WTC11 (cell line): Measurements from ENCODE around the gene CADM1.

Source experiments
- GABPB1 ChIP-seq: sonication (generic); formaldehyde crosslinking; IDR thresholded peaks from 2 replicates; pipeline ENCODE4 v1.8.1; 2023; ENCODE audit warnings: mild to moderate bottlenecking, missing genetic modification reagents
- MXD4 ChIP-seq: fragments of 250-450 bp; sonication (Bioruptor Pico); IDR thresholded peaks from 2 replicates; pipeline ENCODE4 v1.8.0; 2021; ENCODE audit warnings: mild to moderate bottlenecking, moderate library complexity, borderline replicate concordance
- MYBL2 ChIP-seq: sonication (generic); formaldehyde crosslinking; IDR thresholded peaks from 2 replicates; pipeline ENCODE4 v1.8.1; 2023; ENCODE audit warnings: mild to moderate bottlenecking, moderate library complexity, missing genetic modification reagents
- SP1 ChIP-seq: sonication (generic); formaldehyde crosslinking; conservative IDR thresholded peaks from 2 replicates; pipeline ENCODE4 v1.8.1; 2022; ENCODE audit warnings: missing genetic modification reagents
- TCF7 ChIP-seq: sonication (generic); formaldehyde crosslinking; IDR thresholded peaks from 2 replicates; pipeline ENCODE4 v1.8.0; 2022; ENCODE audit warnings: mild to moderate bottlenecking, low read depth, missing genetic modification reagents, moderate library complexity
- TF ChIP-seq, protein P1 (sequence below): fragments of 200-600 bp; IDR thresholded peaks from 2 replicates; pipeline ENCODE4 v1.8.0; 2022; ENCODE audit warnings: antibody characterized with exemption
- TF ChIP-seq, protein P2 (sequence below): sonication (generic); formaldehyde crosslinking; IDR thresholded peaks from 2 replicates; pipeline ENCODE4 v1.8.1; 2022; ENCODE audit warnings: low read depth, mild to moderate bottlenecking, moderate library complexity, missing genetic modification reagents, borderline replicate concordance
- TF ChIP-seq, protein P3 (sequence below): sonication (generic); formaldehyde crosslinking; IDR thresholded peaks from 2 replicates; pipeline ENCODE4 v1.8.1; 2023; ENCODE audit warnings: mild to moderate bottlenecking, missing genetic modification reagents, moderate library complexity
- TF ChIP-seq, protein P4 (sequence below): sonication (generic); formaldehyde crosslinking; IDR thresholded peaks from 2 replicates; pipeline ENCODE4 v1.8.1; 2022; ENCODE audit warnings: low read depth, missing genetic modification reagents, borderline replicate concordance
- TF ChIP-seq, protein P5 (sequence below): sonication (generic); formaldehyde crosslinking; IDR thresholded peaks from 2 replicates; pipeline ENCODE4 v1.8.0; 2022; ENCODE audit warnings: mild to moderate bottlenecking, missing genetic modification reagents
- TF ChIP-seq, protein P6 (sequence below): fragments of 250-450 bp; sonication (Bioruptor Pico); IDR thresholded peaks from 2 replicates; pipeline ENCODE4 v1.9.0; 2021; ENCODE audit warnings: mild to moderate bottlenecking, borderline replicate concordance
- TF ChIP-seq, protein P7 (sequence below): sonication (generic); formaldehyde crosslinking; IDR thresholded peaks from 2 replicates; pipeline ENCODE4 v1.8.1; 2023; ENCODE audit warnings: mild to moderate bottlenecking, missing genetic modification reagents

DNA sequence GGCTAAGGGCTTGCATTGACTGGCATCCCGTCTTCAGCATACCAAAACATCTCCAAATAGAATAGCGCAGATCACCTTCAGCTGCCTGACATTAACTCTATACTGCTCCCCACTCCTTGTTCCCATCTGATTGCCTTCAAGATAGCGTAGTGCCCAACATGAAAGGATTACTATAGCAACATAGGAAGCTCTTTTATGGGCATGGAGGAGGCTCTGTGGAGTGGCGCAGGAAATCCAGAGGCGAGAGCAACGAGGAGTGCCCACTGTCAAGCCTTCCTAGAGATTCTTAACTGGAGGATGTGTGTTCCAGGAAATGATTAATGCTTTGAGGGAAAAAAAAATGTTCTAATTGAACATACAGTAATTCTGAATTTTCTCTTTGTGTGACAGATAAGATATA lies 213.3 kb downstream of the CADM1 start:
- TF ChIP-seq MYBL2 (CRISPR knock-in tag), result no peak
- TF ChIP-seq TCF7, result no peak
- TF ChIP-seq, protein P1, sequence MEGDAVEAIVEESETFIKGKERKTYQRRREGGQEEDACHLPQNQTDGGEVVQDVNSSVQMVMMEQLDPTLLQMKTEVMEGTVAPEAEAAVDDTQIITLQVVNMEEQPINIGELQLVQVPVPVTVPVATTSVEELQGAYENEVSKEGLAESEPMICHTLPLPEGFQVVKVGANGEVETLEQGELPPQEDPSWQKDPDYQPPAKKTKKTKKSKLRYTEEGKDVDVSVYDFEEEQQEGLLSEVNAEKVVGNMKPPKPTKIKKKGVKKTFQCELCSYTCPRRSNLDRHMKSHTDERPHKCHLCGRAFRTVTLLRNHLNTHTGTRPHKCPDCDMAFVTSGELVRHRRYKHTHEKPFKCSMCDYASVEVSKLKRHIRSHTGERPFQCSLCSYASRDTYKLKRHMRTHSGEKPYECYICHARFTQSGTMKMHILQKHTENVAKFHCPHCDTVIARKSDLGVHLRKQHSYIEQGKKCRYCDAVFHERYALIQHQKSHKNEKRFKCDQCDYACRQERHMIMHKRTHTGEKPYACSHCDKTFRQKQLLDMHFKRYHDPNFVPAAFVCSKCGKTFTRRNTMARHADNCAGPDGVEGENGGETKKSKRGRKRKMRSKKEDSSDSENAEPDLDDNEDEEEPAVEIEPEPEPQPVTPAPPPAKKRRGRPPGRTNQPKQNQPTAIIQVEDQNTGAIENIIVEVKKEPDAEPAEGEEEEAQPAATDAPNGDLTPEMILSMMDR, result no peak
- TF ChIP-seq, protein P2, sequence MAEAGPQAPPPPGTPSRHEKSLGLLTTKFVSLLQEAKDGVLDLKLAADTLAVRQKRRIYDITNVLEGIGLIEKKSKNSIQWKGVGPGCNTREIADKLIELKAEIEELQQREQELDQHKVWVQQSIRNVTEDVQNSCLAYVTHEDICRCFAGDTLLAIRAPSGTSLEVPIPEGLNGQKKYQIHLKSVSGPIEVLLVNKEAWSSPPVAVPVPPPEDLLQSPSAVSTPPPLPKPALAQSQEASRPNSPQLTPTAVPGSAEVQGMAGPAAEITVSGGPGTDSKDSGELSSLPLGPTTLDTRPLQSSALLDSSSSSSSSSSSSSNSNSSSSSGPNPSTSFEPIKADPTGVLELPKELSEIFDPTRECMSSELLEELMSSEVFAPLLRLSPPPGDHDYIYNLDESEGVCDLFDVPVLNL (CRISPR knock-in tag), result no peak
- TF ChIP-seq, protein P3, sequence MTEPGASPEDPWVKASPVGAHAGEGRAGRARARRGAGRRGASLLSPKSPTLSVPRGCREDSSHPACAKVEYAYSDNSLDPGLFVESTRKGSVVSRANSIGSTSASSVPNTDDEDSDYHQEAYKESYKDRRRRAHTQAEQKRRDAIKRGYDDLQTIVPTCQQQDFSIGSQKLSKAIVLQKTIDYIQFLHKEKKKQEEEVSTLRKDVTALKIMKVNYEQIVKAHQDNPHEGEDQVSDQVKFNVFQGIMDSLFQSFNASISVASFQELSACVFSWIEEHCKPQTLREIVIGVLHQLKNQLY, result no peak
- TF ChIP-seq, protein P4, sequence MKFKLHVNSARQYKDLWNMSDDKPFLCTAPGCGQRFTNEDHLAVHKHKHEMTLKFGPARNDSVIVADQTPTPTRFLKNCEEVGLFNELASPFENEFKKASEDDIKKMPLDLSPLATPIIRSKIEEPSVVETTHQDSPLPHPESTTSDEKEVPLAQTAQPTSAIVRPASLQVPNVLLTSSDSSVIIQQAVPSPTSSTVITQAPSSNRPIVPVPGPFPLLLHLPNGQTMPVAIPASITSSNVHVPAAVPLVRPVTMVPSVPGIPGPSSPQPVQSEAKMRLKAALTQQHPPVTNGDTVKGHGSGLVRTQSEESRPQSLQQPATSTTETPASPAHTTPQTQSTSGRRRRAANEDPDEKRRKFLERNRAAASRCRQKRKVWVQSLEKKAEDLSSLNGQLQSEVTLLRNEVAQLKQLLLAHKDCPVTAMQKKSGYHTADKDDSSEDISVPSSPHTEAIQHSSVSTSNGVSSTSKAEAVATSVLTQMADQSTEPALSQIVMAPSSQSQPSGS, result no peak
- TF ChIP-seq, protein P5, sequence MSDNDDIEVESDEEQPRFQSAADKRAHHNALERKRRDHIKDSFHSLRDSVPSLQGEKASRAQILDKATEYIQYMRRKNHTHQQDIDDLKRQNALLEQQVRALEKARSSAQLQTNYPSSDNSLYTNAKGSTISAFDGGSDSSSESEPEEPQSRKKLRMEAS (CRISPR knock-in tag), result no peak
- no peak for TF ChIP-seq MXD4
- TF ChIP-seq, protein P6, sequence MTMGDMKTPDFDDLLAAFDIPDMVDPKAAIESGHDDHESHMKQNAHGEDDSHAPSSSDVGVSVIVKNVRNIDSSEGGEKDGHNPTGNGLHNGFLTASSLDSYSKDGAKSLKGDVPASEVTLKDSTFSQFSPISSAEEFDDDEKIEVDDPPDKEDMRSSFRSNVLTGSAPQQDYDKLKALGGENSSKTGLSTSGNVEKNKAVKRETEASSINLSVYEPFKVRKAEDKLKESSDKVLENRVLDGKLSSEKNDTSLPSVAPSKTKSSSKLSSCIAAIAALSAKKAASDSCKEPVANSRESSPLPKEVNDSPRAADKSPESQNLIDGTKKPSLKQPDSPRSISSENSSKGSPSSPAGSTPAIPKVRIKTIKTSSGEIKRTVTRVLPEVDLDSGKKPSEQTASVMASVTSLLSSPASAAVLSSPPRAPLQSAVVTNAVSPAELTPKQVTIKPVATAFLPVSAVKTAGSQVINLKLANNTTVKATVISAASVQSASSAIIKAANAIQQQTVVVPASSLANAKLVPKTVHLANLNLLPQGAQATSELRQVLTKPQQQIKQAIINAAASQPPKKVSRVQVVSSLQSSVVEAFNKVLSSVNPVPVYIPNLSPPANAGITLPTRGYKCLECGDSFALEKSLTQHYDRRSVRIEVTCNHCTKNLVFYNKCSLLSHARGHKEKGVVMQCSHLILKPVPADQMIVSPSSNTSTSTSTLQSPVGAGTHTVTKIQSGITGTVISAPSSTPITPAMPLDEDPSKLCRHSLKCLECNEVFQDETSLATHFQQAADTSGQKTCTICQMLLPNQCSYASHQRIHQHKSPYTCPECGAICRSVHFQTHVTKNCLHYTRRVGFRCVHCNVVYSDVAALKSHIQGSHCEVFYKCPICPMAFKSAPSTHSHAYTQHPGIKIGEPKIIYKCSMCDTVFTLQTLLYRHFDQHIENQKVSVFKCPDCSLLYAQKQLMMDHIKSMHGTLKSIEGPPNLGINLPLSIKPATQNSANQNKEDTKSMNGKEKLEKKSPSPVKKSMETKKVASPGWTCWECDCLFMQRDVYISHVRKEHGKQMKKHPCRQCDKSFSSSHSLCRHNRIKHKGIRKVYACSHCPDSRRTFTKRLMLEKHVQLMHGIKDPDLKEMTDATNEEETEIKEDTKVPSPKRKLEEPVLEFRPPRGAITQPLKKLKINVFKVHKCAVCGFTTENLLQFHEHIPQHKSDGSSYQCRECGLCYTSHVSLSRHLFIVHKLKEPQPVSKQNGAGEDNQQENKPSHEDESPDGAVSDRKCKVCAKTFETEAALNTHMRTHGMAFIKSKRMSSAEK (CRISPR knock-in tag), result no peak
- TF ChIP-seq SP1 (CRISPR knock-in tag), result no peak
- TF ChIP-seq, protein P7, sequence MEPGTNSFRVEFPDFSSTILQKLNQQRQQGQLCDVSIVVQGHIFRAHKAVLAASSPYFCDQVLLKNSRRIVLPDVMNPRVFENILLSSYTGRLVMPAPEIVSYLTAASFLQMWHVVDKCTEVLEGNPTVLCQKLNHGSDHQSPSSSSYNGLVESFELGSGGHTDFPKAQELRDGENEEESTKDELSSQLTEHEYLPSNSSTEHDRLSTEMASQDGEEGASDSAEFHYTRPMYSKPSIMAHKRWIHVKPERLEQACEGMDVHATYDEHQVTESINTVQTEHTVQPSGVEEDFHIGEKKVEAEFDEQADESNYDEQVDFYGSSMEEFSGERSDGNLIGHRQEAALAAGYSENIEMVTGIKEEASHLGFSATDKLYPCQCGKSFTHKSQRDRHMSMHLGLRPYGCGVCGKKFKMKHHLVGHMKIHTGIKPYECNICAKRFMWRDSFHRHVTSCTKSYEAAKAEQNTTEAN (CRISPR knock-in tag), result no peak
- no peak for TF ChIP-seq GABPB1 (CRISPR knock-in tag)
